ENCODE measurements around the gene CERS6.

Gene CERS6

DNA sequence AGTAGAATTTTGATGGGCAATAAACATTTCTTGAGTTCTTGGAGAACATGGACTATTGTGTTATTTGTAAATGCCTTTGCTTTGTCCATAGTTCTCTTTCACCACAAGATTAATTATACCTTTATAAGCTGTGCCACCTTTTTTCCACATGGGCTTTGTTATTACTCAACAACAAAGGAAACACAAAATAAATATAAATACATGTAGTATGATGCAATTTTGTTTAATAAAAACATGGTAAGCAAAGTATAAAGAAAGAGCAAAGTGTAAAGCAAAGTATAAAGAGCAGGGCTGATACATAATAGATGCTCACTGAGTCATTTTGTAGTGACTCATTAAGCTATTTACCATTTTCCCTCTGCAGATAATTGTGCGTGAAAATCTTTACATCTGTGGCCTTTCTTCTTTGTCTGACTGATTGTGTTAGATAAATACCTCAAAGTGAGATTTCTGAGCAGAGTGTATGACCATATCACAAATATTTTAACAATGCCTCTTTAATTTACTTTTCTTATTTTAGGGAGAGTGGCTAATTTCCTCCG, 80.9 kb downstream of the CERS6 start:
- no peak for DNase-seq

DNA sequence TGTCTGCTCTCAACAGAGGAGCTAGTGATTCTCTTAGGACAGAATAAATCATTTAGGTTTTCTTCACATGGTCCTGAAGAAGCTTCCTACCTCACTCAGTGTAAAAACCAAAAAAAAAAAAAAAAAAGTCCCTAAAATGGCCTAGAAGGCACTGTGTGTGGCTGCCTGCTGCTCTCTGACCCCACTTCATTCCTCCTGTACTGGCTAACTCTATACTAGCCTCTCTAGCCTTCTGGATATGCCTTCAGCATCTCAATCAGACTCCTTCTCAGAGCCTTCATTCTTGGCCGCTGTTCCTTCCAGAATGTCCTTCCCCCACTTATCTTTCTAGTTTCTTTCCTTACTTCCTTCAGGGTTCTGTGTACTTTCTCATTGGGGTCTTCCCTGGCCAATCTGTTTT, 82.1 kb downstream of the CERS6 start:
- no peak for DNase-seq

DNA sequence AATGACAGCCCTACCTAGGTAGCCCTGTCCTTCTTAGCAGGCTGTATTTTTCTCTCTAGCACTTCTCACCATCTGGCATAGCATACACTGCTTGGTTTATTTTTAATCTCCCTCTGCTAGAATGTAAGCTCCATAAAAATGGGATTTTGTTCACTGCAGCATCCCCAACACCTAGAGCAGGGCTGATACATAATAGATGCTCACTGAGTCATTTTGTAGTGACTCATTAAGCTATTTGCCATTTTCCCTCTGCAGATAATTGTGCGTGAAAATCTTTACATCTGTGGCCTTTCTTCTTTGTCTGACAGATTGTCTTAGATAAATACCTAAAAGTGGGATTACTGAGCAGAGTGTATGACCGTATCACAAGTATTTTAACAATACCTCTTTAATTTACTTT, 82.5 kb downstream of the CERS6 start:
- no peak for DNase-seq

DNA sequence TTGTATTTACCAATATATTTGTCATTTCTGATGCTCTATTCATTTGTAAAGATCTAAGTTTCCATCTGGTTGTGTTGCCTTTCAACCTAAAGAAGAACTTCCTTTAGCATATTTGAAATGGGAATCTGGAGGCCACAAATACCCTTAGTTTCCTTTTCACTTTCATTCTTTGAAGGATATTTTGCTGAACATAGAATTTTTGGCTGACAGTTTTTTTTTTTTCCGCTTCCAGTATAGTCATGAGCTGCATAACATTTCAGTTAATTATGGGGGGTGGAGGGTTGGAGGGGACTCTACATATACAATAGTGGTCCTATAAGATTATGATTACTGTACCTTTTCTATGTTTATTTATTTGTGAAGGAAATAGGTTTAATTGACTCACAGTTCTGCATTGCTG, 83.9 kb downstream of the CERS6 start:
- no peak for DNase-seq

DNA sequence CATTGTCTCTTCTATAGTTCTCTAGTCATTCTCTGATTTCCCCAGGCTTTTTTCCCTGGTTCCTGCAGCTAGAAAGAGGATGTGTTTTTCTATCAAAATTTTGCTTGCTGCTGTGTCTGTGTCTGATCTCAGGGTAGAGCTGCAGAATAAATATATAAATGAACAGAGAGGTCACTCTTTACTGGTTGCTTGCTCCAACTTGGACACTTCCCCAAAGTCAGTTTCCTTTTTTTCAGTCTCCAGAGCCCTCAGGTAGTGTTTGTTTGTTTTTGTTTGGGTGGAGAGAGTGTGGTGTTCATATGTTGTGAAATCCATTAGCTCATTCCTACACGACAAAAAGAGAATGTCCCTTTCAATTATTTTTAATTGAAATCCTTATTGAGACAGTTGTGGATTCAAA, 85.8 kb downstream of the CERS6 start:
- peak in 2 of 3 donors; percentile 16 to 31 for DNase-seq

DNA sequence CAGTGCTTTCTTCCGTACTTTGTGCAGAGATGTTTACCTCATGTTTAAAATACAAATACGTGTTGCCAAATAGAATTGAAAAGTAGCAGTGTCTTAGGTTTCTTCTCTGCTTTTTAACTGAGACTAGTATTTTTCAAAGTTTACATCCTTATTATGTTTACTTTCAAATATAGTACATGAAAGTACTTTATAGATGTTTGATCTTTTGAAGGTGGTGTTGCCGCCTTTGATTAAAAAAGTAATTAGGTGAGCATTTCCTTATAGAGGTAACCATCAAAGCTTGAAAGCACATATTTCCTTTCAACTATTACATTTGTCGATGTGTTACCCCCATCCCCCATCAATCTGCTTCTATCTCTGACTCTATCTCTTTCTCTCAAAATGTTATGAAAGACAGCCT, 87.0 kb downstream of the CERS6 start:
- no peak for DNase-seq

DNA sequence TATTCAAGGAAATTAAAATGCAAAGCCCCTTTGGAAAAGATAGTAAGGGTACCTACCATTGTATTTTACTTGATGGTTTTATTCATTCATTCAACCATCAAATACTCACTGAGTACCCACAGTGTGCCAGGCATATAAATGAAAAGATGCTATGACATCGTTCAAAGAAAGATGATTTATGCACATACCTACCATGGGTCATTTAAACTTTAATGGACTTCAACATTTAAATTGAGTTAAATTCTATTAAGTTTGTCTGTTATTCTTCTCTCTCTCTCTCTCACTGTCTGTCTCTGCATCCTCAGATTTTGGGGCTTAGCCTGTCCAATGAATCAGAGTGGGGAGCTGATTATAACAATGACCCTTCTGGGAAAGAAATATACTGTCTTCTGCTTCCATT, 87.9 kb downstream of the CERS6 start:
- no peak for DNase-seq

DNA sequence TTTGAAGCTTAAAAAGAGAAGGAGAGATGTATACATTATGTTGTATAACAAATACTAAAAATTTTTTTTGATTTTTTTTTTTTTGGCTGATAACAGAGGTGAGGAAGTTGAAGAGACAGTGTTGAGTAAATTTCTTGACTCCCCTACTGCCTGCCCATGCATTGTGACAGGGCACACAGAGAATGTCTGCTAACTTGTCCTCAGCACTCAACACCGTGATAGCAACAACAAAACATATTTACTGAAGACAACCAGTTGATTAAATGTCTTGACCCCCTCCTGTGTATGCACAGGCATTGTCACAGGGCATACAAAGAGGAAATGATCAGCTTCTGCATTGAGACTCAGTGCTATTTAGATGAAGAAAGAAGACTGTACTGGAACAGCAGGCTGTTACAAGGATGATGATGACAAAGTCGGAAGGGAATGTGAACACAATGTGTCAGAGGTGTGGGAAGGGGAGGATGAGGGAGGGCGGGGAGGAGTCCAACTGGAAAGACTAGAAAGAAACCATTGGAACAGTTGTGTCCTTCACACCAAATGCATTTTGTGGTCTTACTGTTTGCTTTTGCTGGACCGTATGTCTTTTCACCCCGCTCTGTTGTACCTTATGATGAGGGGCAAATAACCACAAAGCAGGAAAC, 89.5 kb downstream of the CERS6 start:
- DNase-seq = peak; percentile 47 to 68 (median 65)

DNA sequence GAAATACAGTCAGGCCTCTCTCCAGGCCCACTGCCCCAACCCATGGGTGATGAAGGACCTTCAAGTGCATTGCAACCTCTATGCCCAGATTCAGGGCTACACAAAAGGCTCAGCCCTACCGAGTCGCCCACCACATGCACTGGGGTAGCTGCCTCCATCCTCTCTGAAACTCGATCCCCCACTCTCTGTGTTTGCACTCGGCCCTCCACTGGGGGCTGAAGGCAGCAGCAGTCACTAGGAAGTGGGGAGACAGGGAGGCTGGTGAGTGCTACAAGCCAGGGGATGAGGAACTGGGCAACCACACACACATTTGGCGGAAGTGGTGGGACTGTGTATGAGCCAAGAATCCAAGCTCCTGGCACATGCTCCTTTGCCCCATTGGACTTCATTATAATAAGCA, 94.6 kb downstream of the CERS6 start:
- DNase-seq = peak; percentile 72 to 75 (median 73)

DNA sequence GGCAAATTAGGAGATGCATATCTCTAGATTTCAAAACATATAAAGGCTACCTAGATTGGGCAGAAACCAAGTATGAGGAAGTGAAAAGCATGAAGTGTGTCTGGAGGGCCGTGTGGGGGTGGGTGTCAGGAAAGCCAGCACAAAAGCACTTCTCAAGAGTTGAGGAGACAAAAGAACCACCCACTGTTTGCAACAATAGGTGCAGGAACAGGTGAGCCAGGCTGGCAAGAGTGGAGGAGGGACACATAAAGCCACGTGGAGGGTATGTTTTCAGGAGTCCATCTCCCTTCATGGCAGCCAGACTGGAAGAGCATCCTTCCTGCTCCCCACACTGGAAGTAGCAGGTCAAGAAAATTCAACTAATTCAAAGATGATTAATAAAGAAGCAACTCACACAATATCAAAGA, 96.4 kb downstream of the CERS6 start:
- peak; percentile 35 to 45 (median 37) for DNase-seq

DNA sequence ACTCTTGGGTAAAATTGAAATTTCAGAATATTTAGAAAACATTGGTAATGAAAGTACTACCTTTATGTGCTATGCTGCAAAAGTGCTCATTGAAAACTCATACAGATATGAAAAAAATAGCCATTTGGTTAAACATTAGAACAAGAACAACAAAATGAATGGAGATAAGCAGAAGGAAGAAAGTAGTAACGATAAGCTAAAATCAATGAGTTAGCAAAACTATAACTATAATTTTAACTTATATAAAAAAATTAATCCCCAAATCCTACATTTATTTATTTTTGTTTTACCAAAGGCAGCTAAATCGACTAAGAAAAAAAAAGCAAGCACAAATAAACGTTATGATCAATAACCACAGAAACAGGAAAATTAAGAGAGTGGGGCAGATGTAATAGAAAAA, 99.2 kb downstream of the CERS6 start:
- no peak for DNase-seq

DNA sequence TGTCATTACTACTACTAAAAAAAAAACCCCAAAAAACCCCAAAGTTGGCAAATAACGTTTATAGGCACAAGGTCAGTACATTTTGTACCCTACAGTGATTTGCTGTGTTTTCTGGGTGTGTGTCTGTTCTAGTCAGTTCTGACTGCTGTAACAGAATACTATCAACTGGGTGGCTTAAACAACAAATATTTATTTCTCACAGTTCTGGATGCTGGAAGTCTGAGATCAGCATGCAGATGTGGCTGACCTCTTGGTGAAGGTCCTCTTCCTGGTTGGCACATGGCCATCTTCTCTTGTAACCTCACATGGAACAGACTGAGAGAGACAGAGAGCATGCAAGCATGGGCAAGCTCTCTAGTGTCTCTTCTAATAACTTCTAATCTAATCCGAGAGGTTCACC, 103.1 kb downstream of the CERS6 start:
- no peak for DNase-seq

DNA sequence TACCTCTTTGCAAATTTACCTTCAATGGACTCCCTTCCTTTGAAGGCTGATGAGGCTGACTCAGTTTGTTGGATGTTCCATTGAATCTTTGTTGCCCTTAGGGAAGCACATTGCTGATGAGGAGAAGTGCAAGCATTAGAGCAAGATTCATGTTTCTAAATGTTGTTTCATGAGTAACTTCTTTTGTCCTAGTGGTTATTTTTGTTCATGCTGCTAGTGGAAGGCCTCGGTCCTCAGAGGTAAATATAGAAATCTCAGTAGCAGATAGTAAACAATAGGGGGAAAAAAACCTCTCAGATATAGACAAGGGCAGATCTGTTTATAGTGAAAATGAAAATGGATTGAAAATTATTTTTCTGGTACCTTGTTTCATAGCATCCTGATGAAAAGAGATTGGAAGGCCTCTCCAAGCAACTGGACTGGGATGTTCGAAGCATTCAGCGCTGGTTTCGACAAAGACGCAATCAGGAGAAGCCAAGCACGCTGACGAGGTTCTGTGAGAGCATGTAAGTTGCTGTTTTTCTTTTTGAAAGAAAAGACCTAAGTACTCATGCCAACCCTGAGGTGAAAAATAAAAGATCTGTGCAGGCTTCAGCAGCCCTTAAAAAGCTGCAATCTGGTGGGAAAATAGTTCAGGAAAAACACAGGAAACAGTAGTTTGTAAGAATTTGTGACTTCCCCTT, 104.9 kb downstream of the CERS6 start:
- DNase-seq = no peak

DNA sequence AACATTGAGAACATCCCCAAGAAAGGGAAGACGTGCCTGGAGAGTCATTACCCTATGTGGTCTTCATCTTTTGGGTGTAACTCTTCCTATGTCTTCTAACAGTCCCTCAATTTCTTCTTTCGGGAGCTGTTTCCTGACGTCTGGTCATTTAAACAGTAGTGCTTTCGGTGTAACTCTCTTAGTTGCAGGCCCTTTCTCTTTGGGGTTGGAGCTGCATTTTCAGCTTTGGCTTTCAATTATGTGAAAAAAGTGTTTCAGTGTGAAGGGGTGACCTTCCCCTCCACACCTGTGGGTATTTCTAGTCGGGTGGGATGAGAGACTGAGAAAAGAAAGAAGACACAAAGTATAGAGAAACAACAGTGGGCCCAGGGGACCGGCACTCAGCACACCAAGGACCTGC, 105.9 kb downstream of the CERS6 start:
- DNase-seq = no peak

DNA sequence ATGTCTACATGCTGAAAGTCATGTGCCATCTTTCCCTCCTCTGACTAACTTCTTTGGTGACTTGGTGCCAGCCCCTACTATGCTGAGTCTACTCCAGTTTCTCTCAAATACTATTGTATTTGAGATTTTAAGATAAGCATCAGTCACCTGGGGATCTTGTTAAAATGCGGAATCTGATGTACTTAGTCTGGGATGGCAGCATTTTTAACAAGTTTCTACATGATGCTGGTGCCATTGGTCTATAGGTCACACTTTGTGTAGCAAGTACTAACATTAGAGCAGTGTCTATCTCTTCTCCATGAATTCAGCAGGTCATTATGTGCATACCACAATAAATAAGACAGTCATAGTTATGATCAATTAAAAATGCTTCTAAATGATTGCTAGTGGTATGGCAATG, 106.9 kb downstream of the CERS6 start:
- no peak for DNase-seq

DNA sequence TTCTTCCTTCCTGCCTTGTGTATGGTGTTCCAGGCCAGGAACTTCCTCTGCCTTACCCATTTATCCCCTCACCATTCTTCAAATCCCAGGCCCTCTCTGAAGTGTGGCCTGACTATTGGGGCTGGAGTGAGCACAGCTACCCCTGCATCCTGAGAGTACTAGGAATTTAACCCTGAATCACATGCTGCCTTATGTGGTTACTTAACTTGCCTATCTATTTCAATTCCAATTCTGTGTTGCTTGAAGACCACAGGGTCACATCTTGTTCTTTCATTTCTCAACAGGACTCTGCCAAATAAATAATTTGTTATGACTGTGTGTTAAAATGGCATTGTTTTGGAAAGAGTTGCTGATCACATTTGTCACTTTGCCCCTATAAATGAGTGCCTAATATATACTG, 108.6 kb downstream of the CERS6 start:
- no peak for DNase-seq

DNA sequence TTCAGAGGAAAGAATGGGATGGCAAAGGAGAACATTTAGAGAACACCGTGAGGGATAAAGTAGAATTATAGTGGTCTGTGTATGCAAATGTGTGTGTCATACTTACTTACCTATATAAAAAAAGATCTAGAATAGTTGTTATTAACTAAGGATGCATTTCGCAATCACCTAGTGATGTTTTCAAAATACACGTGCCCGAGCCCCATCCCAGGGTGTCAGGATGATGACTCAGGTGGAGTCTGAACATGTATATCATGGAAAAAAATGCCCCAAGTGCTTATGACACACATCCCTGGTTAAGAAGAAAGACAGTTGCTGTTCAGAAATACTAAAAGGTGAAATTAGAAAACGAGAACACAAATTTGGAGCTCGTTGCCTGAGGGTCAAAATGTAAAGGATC, 109.0 kb downstream of the CERS6 start:
- DNase-seq = peak in 2 of 3 donors; percentile 25 to 43

DNA sequence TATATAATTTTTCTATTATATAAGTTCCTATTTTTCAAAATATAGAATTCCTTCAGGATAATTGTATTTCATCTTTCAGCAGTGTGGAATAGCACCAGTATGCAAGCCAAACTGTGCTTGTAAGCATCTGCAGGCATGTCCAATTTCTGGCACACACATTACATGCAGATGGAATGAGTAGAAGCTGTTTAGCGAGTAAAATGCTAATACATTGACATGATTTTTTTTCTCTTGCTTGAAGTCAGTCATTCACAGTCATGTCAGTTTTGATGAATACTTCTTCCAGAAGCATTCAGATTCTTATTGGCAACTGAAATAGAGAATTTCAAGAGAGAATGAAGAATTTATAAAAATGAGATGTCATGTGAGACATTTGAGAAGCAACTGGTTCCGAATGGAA, 109.4 kb downstream of the CERS6 start:
- DNase-seq = no peak

DNA sequence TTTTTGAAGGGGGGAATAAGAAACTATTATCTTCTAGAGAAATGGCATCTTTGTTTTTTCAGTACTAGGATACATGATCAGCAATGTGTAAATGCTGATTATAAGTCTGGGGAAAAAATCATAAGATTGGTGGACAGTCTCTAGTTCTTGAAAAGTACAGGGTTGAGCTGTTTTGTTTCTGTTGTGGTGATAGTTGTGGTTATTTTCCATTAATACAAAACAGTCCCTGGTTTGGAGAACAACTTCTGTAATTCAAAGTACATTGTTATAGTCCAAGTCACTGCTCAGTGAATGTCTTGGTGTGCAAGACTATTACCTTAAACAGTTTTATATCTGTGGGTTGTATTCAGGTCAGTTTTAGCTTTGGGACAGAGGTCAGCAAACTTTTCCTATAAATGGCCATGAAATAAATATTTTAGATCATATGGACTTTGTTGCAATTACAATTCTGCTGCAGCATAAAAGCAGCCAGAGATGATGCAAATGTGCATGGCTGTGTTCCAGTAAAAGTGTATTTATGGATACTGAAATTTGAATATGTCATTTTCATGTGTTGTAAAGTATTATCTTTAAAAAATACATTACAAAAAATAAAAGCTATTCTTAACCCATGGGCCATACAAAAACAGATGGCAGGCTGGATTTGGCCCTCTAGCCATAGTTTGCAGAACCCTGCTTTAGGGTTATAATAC, 111.0 kb downstream of the CERS6 start:
- DNase-seq = no peak

DNA sequence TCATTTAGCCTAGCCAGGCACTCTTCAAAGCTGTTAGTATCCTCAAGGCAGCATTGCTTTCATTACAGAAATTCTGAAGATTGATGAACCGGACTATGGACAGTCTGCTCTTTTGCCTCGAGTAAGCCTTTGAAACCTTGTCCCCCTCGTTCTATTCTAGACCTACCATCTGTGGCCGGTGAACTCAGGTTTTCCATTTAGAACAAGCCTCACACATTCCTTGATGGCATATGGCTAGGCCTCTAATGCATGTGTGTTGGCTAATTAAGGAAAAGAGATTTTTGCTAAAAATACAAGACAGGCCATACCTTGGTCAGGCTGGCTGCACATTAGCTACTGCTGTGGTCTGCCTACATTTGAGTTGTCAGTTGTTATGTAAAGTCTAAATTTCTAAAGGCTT, 111.8 kb downstream of the CERS6 start:
- no peak for DNase-seq

DNA sequence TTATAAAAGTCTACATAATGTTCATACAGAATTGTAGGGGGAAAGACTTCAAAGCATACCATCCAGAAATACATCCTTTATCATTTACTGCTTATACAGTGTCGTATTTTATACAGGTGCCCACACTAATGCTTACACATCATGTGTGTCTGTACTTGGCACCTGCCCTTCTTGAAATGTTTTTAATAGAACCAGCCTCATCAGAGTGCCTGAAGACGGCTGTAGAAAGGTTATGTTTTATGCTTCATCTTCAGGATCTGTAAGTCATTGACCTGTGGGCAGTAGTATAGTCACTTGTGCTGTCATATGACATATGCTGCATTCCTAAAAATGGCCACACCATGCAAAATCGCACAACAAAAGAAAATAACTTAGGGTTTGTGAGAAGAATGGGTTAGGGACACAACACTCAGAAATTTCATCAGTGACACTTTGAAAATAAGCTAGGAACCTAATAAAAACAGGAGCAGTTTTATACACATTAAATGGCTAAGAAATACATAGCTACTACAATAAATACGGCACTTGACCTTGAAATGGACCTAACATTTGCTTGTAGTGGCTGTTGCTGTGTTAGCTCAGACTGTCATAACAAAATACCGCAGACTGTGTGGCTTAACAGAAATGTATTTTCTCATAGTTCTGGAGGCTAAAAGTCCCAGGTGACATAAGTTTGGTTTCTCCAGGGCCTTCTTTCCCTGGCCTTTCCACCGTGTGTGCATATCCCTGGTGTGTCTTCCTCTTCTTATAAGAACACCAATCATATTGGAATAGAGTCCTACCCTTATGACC, 112.6 kb downstream of the CERS6 start:
- DNase-seq = peak; percentile 47 to 69 (median 53)

DNA sequence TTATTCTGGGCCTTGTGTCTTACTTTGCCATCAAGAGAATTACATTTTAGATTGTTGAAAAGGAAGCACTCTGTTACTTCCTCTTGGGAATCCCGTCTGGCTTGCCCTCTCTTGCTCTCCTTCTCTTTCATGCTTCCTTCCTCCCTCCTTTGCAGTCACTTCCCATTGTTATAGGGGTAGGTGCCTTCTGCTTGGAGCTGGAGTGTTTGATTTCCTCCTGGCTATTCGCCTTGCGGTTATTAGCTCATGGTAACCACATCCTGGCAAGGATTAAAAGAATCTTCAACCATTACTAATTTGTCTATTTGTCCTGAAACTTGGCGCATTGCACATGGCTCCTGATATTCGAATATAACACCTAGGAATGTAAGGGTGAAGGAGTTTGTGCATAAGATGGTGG, 115.0 kb downstream of the CERS6 start:
- peak; percentile 55 to 72 (median 57) for DNase-seq
